ENCODE measurements around the gene LHX3.

The LHX3 gene

DNA sequence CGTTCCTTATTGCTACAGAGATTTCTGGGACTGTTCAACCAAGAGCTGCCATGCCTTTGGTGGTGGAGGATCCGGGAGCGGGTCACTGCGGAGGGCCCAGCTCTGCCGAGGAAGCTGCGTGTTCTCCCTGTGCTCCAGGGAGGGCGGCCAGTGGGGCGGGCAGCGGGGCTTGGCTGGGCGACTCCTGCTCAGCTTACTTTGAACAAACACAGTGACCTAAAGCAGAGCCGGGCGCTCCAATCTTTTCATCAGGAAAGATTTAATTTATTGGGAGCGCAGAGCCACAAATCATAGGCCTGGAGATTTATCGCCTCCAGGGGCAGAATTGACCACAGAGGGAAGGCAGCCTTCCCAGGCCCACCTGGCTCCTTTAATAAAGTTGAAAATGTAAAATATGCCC is 27.7 kb downstream of the LHX3 start:
- no peak for DNase-seq (ENCODE audit: low read depth in 2 of 2)

- no peak for DNase-seq (ENCODE audit: low read depth in 2 of 2)
Measured at GRCh38 chr9:136175616-136176197, 29.2 kb downstream of the LHX3 start.

DNA sequence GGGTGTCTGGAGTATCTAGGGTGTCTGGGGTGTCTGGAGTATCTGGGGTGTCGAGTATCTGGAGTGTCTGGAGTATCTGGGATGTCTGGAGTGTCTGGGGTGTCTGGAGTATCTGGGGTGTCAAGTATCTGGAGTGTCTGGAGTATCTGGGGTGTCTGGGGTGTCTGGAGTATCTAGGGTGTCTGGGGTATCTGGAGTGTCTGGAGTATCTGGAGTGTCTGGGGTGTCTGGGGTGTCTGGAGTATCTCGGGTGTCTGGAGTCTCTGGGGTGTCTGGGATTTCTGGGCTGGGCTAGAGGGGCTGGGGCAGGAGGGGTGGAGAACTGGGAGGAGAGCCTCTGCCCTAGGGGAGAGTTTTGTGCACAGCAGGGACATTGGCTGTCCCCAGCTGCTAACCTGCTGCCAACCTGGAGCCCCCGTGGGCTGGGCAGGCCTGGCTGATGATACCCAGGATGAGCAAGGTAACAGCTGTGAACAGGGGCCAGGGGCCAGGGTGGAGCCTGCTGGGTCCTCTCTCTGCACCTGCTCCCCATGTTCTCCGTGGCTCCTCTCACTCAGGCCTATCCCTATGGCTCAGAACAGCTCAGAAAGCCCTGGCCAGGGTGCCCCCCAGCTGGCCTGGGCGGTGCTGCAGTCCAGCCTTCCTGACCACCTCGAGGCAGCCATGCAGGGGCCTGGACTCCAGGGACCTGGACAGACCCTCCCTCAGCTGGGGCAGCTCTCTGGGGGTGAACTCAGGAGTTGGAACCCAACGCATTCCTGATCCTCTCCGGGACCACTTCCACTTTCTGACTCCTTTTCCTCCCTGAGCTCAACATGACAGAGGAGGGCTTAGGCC is 29.9 kb downstream of the LHX3 start:
- no peak for DNase-seq (ENCODE audit: low read depth in 2 of 2)

DNA sequence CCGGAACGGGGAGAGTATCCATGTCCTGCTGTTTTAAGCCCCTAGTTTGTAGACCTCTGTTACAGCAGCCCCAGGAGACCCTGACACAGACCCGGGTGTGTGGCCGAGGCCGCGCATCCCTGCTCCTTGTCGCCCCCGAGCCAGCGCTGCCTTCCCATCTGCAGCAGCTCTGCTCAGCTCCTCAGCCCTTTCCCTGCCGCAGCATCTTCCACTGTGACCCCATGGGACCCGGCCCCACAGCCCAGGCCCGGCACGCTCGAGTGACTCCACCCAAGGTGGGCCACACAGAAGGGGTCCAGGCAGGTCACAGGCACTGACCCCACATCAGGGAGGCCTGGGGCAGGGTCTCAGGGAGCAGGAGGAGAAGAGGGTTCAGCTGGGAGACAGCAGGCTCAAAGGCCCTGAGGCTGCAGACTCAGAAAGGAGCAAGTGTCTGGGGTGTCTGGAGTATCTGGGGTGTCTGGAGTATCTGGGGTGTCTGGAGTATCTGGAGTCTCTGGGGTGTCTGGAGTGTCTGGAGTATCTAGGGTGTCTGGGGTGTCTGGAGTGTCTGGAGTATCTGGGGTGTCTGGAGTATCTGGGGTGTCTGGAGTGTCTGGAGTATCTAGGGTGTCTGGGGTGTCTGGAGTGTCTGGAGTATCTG is 31.2 kb downstream of the LHX3 start:
- DNase-seq (ENCODE audit: low read depth in 2 of 2) = no peak

DNA sequence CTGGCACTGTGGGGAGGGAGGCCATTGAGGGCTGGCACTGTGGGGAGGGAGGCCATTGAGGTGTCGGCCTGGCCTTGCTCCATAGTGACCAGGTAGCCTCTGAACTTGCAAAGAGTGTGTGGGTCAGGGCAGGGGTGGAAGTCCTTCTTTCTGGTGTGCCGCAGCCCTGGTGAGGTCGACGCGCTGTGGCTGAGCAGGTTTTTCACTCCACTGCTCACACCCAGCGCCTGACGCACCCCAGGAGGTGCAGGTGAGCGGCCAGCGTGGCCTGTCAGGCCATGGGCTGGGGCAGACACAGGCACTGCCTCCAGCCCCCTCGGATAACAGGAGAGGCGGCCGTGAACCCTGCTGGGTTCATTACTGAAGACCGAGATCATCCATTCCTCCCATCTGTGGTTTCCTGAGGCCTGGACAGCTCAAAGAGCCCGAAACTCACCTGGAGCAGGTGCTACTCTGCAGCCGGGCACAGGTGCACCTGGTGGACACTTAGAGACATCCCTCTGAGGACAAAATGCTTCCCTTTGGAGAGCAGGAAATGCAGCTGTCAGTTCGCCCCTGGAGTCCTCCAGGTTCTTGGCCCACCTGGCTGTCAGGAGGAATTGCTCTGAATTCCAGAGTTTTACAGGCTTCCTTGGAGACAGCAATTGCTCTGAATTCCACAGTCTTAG is 32.4 kb downstream of the LHX3 start:
- DNase-seq (ENCODE audit: low read depth in 2 of 2) = no peak

GRCh38 chr9:136171801-136172411 is 33.0 kb downstream of the LHX3 start:
- no peak for DNase-seq (ENCODE audit: low read depth in 2 of 2)

DNA sequence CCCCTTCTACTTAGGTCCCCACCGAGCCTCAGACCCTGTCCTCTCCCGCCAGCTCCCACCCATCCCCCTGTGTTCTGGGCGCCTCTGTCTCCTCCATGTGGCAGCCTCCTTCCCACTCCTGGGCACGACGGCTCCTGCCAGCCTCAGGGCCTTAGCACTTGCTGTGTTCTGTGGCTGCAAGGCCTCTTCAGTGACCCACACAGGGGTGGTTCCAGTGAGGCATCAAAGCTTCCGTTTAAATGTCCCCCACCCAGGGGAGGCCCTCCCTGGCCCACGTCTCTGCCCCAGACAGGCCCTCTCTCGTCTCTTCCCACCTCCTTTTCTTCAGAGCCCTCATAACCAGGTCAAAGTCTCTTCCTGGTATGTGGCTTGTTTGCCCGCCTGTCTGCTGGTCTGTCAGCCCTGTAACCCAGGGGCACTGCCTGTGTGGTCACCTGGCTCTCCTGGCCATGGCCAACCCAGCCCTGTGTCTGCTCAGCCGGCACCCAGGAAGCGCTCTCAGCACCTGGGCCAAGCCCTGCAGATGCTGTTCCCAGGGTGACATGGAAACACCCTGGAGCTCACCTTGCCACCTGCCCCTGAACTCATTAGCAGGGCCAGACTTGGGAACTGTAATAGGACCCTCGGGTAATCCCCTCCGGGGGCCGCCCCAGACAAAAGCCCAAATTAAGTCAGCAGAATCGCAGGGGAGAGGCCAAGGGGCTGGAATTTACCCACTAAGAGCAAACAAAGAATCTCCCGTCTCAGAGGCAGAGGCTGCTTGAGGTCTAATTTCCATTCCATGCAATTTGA is 33.7 kb downstream of the LHX3 start:
- no peak for DNase-seq (ENCODE audit: low read depth in 2 of 2)

DNA sequence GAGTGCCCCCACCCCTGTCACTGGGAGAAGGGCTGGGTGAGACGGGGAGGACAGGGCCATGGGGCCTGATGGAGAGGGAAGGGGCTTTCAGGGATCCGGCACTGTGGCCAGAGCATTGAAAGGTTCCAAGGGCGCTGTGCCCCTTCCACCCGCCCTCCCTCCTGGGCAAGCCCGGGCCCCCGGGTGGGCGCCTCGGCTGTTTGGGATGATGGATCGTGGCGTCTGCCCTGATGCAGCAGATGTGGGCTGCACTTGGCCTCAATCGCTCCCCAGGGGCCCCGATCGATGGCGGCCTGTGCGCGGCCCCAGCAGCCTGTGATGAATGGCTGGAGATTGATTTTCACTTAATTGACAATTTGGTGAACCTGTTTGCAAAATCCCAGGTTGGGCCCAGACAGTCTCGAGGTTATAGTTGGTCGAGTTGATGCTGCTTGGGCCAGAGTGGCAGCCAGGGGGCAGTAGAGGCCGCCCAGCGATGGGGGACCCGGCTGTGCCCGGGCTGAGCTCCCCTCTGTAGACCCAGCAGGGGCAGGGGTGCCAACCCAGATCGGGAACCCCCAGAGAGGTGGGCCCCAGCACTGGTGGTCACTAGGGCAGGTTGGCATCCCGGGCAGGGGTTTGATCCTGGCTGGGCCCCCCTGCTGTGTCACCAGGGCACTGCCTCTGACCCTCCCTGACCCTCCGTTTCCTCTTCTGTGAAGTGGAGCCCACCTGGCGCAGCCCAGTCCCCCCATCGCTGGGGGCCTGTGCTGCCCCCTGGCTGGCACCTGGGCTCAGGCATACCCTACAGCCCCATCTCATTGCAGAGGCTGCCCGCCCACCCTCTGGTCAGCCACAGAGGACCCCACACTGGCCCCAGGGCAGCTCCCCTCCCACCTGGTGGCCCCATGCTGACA is 34.7 kb downstream of the LHX3 start:
- DNase-seq (ENCODE audit: low read depth in 2 of 2) = no peak

GRCh38 chr9:136169495-136169894 is 35.4 kb downstream of the LHX3 start:
- DNase-seq (ENCODE audit: low read depth in 2 of 2) = no peak

DNA sequence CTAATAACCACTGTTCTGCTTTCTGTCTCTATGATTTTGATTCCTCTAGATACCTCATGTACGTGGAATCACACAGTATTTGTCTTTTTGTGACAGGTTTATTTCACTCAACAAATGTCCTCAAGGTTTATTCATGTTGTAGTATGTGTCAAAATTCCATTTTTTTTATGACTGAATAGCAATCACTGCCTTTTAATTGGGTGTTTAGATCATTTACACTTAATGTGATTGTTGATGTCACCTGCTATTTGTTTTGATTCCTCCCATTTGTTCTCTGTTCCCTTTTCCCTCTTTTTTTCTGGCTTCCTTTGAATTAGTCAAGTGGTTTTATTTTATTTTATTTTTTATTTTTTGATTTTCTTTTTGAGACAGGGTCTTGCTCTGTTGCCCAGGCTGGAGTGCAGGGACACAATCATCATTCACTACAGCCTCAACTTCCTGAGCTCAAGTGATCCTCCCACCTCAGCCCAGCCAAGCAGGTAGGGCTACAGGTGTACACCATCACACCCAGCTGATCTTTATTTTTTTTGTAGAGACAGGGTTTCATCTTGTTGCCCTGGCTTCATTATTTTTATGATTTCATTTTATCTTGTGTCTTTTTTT is 41.6 kb downstream of the LHX3 start:
- no peak for DNase-seq (ENCODE audit: low read depth in 2 of 2)

DNA sequence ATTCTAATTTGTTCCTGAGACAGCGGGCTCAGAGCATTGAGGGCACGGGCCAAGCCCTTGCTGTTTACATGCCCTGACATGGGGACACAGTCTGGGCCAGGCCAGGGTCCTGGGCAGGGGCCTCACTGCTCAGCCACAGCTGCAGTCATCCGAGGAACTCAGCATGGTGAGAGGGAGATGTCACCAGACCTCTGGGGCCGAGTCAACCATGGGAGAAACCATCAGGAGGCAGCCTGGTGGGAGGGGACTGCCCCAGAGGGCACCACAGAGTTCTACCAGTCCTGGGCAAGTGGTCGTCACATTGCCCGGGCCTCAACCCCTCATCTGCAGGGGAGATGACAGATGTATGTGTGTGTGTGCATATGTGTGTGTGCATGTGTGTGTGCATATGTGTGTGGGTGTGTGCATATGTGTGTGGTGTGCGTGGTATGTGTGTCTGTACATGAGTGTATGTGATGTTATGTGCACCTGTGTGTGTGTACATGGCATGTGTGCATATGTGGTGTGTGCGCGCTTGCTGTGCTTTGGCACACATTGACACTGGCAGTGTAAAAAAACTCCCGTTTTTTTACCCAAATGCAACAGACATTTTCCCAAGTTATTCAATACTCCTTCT is 43.8 kb downstream of the LHX3 start:
- no peak for DNase-seq (ENCODE audit: low read depth in 2 of 2)

GRCh38 chr9:136160381-136160841 is 44.5 kb downstream of the LHX3 start:
- no peak for DNase-seq (ENCODE audit: low read depth in 2 of 2)

GRCh38 chr9:136159851-136160250 is 45.1 kb downstream of the LHX3 start:
- DNase-seq (ENCODE audit: low read depth in 2 of 2) = no peak

- DNase-seq (ENCODE audit: low read depth in 2 of 2) = no peak
Measured at GRCh38 chr9:136157477-136158265, 47.3 kb downstream of the LHX3 start.

DNA sequence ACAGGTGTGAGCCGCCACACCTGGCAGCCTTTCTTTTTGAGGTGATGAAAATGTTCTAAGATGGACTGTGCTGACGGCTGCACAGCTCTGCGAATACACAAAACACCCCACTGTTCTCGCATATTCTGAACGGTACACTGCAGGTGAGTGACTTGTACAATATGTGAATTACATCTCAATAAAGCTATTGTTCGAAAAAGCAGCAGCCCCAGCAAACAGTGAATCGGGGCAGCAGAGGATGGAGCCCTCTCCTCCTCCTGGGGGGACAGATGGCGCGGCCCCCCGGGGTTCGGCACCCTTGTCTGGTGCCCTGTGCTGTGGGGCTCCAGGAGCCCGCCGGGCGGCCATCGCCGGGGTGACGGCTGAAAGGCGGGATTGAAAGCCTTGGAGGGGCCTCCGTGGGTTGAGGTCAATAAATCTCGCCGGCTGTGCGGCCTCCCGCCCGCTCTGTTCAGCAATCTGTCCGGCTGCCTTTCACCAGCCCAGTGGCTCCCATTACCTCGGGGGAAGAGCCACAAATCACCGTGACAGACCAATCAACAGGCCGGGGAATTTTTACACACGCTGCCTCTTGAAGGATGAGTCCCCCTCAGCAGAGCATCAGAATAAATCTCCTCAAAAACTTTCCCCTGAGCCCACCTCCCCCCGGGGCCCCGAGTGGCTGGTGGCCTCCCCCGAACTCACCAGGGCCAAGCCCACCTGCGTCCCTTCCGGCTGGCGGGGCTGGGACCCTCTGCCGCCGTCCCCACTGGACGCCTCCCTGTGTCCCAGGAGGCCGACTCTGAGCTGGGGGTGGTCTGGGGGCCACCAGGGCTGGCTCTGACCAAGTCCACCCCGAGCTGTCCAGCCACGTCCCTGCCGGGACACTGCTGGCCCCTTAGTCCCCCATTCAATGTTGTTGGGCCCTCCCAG is 48.5 kb downstream of the LHX3 start:
- no peak for DNase-seq (ENCODE audit: low read depth in 2 of 2)

DNA sequence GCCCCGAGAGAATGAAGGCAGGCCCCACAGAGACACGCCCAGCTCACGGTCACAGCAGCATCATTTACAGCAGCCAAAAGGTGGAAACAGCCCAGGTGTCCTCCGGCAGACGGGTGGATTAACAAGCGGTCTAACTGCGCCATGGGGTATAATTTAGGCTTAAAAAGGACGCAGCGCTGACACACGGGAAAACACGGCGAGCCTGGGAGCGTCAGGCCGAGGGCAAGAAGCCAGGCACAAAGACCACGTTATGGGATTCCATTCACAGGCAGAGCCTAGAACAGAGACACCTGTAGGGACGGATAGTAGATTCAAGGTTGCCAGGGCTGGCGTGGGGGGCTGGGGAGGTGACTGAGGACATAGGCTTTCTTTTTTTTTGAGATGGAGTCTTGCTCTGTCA is 49.4 kb downstream of the LHX3 start:
- no peak for DNase-seq (ENCODE audit: low read depth in 2 of 2)

DNA sequence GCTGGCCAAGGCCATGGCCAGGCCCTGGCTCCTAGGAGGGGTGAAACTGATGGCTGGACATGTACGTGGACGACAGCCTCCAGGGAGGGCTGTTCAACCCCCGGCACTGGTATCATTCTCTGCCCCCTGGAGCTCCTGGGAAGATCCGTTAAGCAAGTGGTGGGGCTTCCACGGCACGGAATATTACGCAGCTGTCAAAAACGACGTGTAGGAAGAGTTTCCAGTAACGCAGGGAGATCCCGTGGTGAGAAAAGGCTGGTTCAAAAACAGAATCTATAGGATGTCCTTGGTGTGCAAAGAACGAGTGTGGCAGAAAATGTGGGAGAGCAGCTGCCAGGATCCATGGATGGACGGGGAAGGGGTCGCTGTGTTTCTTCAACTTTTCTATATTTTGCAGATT is 50.0 kb downstream of the LHX3 start:
- DNase-seq (ENCODE audit: low read depth in 2 of 2) = no peak
